DND-41 (cell line): ENCODE data around the gene BCL3.

Experiments
- CTCF ChIP-seq: IDR thresholded peaks from 2 replicates; pipeline ENCODE4 v1.5.1; 2012; ENCODE audit warnings: borderline replicate concordance, low read length, moderate library complexity, mild to moderate bottlenecking; ENCODE audit not compliant: poor library complexity, severe bottlenecking; ENCODE audit errors: extremely low read depth
- EZH2 ChIP-seq: IDR thresholded peaks from 3 replicates; pipeline ENCODE4 v1.6.1; 2012; ENCODE audit warnings: borderline replicate concordance, low read depth, mild to moderate bottlenecking, moderate library complexity, low read length, inconsistent platforms; ENCODE audit not compliant: severe bottlenecking

DNA sequence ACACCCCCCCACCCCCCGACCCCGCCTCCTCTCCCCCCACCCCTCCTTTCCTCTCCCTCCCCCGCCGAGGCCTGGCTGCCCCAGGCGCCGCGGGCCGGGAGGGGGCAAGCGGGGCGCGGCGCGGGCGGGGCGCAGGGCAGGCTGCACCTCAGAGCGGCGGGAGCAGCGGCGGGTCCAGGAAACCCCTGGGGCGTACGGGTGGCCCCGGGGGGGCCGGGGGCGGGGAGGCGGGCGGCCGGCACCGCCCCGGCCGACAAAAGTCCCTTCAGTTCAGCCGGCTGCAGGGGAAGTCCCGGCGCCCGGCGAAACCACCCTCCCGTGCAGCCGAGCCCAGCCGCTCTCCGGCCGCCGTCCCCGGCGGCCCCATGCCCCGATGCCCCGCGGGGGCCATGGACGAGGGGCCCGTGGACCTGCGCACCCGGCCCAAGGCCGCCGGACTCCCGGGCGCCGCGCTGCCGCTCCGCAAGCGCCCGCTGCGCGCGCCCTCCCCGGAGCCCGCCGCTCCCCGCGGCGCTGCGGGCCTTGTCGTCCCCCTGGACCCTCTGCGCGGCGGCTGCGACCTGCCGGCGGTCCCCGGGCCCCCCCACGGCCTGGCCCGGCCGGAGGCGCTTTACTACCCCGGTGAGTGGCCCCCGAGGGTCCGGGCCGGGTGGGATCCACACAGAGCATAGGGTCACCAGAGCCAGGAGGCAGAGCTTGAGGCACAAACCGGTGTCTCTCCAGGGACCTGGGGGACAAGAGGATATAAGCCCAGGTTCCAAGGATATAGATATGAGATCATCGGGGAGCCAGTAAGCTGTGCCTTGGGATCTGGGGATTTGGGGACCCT, at the start of gene BCL3:
- TF ChIP-seq CTCF (no peak), EZH2 (no peak)
